Measurements from ENCODE around the gene KIF18B. TPM values are rescaled to one million over a fixed set of nuclear protein-coding genes. Genes with fewer than 3 reads are reported as not detected.

KIF18B gene
- total and polyA plus RNA-seq, 2 donors (not counting 1 experiment from before 2014, with no cell fraction given): 0.99 to 2.5 TPM

- Histone ChIP-seq H3K4me2 (ENCODE audit: extremely low read depth, insufficient read depth, low read length) (no peak overlapping the region), H3K4me3 (replicated peaks in 1 of 4; ENCODE audit: control extremely low read depth in 1 of 4, insufficient read depth in 1 of 4, low read depth in 3 of 4, low read length in 4 of 4) (no peak overlapping the region), H2AFZ (ENCODE audit: low read length) (no peak overlapping the region), H3K79me2 (ENCODE audit: control insufficient read depth, insufficient read depth, low read length) (no peaks in the 10 kb centered on the region), H3K36me3 (ENCODE audit: control insufficient read depth, insufficient read depth, low read length) (no peaks in the 10 kb centered on the region), H4K20me1 (ENCODE audit: control insufficient read depth, extremely low read depth, insufficient read depth, low read length) (no peaks in the 10 kb centered on the region), H3K27me3 (ENCODE audit: control insufficient read depth, insufficient read depth, low read length) (peaks cover 7% of the 10 kb centered on the region), H3K9me3 (ENCODE audit: control insufficient read depth, insufficient read depth, low read depth, low read length) (no peaks in the 10 kb centered on the region), H3K4me1 (ENCODE audit: control insufficient read depth, extremely low read depth, insufficient read depth, low read length) (peaks cover 3% of the 10 kb centered on the region), H3K27ac (ENCODE audit: insufficient read depth, low read length) (no peak overlapping the region), H3K9ac (ENCODE audit: insufficient read depth, low read length) (no peak overlapping the region)
- TF ChIP-seq CTCF (conservative IDR thresholded peaks at IDR 0.05 in 1 of 2, IDR thresholded peaks at IDR 0.05 in 1 of 2; ENCODE audit: low read depth in 1 of 2, low read length in 2 of 2) (no peak), EZH2 (IDR thresholded peaks at IDR 0.05; ENCODE audit: low read length, missing control alignments) (no peak)
- DNase-seq (ENCODE audit: low read depth in 2 of 2): no peak
These were observed 40.7 kb upstream of the KIF18B start for GRCh38 chr17:44988044-44988942.

- no peak for DNase-seq (ENCODE audit: low read depth in 2 of 2)
- H3K36me3 ChIP-seq (ENCODE audit: control insufficient read depth, insufficient read depth, low read length): no peaks in the 10 kb centered on the region
- H3K27ac ChIP-seq (ENCODE audit: insufficient read depth, low read length): no peak overlapping the region
- H3K79me2 ChIP-seq (ENCODE audit: control insufficient read depth, insufficient read depth, low read length): no peaks in the 10 kb centered on the region
- no peak overlapping the region for H3K4me2 ChIP-seq (ENCODE audit: extremely low read depth, insufficient read depth, low read length)
- no peak overlapping the region for H3K4me3 ChIP-seq (replicated peaks in 1 of 4; ENCODE audit: control extremely low read depth in 1 of 4, insufficient read depth in 1 of 4, low read depth in 3 of 4, low read length in 4 of 4)
- H3K9ac ChIP-seq (ENCODE audit: insufficient read depth, low read length): no peak overlapping the region
- H3K9me3 ChIP-seq (ENCODE audit: control insufficient read depth, insufficient read depth, low read depth, low read length): no peaks in the 10 kb centered on the region
- TF ChIP-seq EZH2 (IDR thresholded peaks at IDR 0.05; ENCODE audit: low read length, missing control alignments) (no peak), CTCF (conservative IDR thresholded peaks at IDR 0.05 in 1 of 2, IDR thresholded peaks at IDR 0.05 in 1 of 2; ENCODE audit: low read depth in 1 of 2, low read length in 2 of 2) (no peak)
- H4K20me1 ChIP-seq (ENCODE audit: control insufficient read depth, extremely low read depth, insufficient read depth, low read length): no peaks in the 10 kb centered on the region
- H3K27me3 ChIP-seq (ENCODE audit: control insufficient read depth, insufficient read depth, low read length): peaks cover 7% of the 10 kb centered on the region
- H2AFZ ChIP-seq (ENCODE audit: low read length): no peak overlapping the region
- H3K4me1 ChIP-seq (ENCODE audit: control insufficient read depth, extremely low read depth, insufficient read depth, low read length): peaks cover 18% of the 10 kb centered on the region
These were observed 36.0 kb upstream of the KIF18B start for GRCh38 chr17:44983563-44983962.

- TF ChIP-seq CTCF (conservative IDR thresholded peaks at IDR 0.05 in 1 of 2, IDR thresholded peaks at IDR 0.05 in 1 of 2; ENCODE audit: low read depth in 1 of 2, low read length in 2 of 2) (no peak), EZH2 (IDR thresholded peaks at IDR 0.05; ENCODE audit: low read length, missing control alignments) (no peak)
These were observed 34.6 kb upstream of the KIF18B start for GRCh38 chr17:44982113-44982702.

More at GRCh38 chr17:44982113-44982702, 34.6 kb upstream of the KIF18B start:
- no peak overlapping the region for H3K4me3 ChIP-seq (replicated peaks in 1 of 4; ENCODE audit: control extremely low read depth in 1 of 4, insufficient read depth in 1 of 4, low read depth in 3 of 4, low read length in 4 of 4)
- no peaks in the 10 kb centered on the region for H3K79me2 ChIP-seq (ENCODE audit: control insufficient read depth, insufficient read depth, low read length)
- no peaks in the 10 kb centered on the region for H4K20me1 ChIP-seq (ENCODE audit: control insufficient read depth, extremely low read depth, insufficient read depth, low read length)
- DNase-seq (ENCODE audit: low read depth in 2 of 2): no peak
- H3K27ac ChIP-seq (ENCODE audit: insufficient read depth, low read length): no peak overlapping the region
- H3K27me3 ChIP-seq (ENCODE audit: control insufficient read depth, insufficient read depth, low read length): peaks cover 17% of the 10 kb centered on the region
- H2AFZ ChIP-seq (ENCODE audit: low read length): no peak overlapping the region
- no peaks in the 10 kb centered on the region for H3K36me3 ChIP-seq (ENCODE audit: control insufficient read depth, insufficient read depth, low read length)
- no peak overlapping the region for H3K4me2 ChIP-seq (ENCODE audit: extremely low read depth, insufficient read depth, low read length)
- no peak overlapping the region for H3K9ac ChIP-seq (ENCODE audit: insufficient read depth, low read length)
- no peaks in the 10 kb centered on the region for H3K9me3 ChIP-seq (ENCODE audit: control insufficient read depth, insufficient read depth, low read depth, low read length)
- H3K4me1 ChIP-seq (ENCODE audit: control insufficient read depth, extremely low read depth, insufficient read depth, low read length): peaks cover 17% of the 10 kb centered on the region

Data from fibroblast of lung (primary cell).